ENCODE measurements around the gene PARP1. TPM values are rescaled to one million over a fixed set of nuclear protein-coding genes. Genes with fewer than 3 reads are reported as not detected.
"Not testable (repeated sequence)": the region's sequence is repeated elsewhere in the genome, so short reads cannot be mapped to it uniquely, and the experiment has no call there.

The PARP1 gene
- total RNA-seq, 1 donor from 2014 or later, result 75.8 TPM

DNA sequence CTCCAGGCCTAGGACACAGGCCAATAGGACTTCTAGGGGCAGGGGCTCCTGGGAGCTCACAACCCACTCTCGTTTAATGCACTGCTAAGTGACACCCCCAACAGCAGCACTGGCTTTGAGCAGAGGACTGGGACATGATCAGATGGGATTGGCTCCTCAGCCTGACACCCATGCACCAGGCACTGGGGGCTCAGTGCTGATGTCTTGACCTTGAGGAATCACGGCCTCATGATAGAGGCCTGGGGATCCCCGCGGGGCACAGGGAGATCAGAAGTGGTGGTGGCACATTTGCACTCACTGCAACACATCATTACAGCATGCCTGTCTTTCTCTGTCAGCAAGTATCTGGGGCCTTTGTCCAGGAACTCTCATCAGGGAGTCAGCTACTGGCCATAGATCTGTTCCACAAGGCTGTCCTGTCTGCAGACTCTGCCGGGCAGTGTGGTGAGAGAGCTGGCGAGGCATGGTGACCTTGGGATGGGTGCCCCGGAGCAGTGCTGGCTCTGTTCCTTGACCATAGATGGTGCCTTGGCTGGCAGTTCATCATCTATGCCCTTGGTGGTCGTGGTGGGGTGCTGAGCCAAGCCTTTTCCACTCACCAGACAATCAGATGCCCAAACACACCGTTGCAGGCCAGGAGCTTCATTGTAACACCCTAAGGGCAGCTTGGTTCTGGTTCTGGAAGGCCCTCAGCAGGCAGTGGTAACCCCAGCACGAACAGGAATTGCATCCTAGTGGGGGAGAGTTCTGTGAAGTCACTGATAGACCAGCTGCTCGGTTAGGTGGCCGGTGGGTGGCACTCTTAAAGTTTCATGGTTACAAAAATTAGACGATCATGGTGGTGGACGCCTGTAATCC, 22.2 kb upstream of the PARP1 start:
- no peak for DNase-seq (ENCODE audit: low spot score)

DNA sequence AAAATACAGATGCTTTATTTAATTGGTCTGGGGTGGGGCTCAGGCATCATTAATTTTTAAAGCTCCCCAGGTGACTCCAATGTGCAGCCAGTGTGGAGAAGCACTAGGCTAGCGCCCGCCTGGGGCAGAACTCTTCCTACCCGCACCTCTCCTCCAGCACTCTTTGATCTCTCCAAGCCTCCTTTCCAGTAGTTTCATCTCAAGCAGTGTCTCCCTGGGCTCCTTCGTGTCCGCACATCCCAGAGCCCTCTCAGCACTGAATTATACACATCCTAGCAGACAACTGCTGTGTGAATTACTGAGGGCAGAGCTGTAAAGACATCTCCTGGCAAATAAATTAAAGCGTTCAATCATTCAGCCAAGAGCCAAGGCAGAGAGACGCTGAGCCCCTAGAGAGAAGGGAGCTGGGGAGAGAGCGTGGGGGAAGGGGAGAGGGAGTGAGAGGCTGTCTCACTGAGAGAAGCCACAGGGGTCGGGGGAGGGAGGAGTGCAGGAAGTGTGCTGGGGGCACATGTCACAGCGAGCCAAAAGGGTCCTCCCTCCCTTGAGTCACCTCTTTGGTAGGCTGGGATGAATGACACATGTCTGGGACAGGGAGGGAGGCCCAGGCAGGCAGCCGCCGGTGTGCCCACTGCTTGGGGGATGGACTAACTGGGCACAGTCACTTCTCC, 21.0 kb upstream of the PARP1 start:
- no peak for DNase-seq (ENCODE audit: low spot score)

DNA sequence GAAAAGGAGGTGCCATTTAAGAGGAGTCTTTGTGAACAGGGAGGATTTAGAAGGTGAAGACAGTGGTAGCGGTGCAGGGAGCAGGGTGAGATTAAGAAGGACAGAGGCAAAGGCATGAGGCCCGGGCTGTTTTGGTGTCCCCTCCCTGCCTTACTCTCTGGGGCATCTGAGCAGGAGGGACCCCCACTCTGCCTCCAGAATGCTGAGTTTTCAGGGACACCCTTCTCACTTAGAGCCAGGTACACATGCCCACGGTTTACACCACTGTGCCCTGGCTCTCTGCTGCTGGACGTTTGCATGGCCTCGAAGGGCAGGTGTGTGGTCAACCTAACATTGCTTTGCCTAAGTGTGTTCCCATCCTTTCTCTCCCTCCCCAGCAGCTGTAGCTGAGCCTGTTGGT, 20.5 kb upstream of the PARP1 start:
- DNase-seq (ENCODE audit: low spot score), result no peak

DNA sequence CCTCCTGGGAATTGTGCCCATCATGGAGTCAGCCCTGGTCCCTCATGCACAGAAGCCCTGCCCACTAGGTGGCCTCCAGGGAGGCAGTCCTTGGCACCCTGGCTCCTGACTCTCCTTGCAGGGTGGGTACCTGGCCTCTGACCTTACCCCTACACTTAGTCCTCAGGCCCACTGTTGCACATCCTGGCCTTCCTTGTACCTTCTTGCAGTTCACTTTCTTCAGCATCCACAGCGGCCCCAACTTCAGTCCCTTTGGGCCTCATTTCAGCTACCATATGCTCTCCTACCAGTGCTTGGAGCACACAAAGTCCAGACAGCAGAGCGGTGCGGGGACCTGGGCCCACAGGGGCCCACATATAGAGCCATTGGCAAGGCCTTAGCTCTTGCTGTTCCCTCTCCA, 19.2 kb upstream of the PARP1 start:
- DNase-seq (ENCODE audit: low spot score), result no peak

DNA sequence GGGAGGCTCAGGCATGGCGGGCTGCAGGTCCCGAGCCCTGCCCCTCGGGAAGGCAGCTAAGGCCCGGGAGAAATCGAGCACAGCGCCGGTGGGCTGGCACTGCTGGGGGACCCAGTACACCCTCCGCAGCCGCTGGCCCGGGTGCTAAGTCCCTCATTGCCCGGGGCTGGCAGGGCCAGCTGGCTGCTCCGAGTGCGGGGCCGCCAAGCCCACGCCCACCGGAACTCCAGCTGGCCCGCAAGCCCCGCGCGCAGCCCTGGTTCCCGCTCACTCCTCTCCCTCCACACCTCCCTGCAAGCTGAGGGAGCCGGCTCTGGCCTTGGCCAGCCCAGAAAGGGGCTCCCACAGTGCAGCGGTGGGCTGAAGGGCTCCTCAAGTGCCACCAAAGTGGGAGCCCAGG, 18.5 kb upstream of the PARP1 start:
- DNase-seq (ENCODE audit: low spot score), result not testable (repeated sequence)

DNA sequence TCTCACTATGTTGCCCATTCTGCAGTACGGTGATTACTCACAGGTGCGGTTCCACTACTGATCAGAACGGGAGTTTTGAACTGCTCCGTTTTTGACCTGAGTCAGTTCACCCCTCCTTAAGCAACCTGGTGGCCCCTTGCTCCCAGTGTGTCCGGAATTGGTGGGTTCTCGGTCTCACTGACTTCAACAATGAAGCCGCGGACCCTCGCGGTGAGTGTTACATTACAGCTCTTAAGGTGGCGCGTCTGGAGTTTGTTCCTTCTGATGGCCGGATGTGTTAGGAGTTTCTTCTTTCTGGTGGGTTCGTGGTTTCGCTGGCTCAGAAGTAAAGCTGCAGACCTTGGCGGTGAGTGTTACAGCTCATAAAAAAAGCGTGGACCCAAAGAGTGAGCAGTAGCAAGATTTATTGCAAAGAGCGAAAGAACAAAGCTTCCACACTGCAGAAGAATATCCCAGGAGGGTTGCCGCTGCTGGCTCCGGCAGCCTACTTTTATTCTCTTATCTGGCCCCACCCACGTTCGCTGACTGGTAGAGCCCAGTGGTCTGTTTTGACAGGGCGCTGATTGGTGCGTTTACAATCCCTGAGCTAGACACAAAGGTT, 17.6 kb upstream of the PARP1 start:
- DNase-seq (ENCODE audit: low spot score), result no peak

DNA sequence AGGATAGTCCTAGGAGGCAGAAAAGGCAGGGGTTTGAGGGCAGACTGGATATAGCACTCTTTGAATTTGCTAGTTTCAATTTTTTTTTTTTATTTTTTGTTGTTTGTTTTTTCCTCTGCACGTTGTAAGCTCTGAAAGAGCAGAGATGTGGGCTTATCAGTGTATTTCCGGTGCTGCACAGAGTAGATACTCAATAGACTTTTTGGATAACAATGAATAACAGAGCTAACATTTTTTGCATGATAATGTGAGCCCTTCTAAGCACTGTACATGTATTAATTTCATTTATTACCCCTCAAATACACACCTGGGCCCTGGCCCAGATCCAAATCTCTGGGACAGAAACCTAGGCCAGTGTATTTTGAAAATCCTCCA, 17.1 kb upstream of the PARP1 start:
- no peak for DNase-seq (ENCODE audit: low spot score)

DNA sequence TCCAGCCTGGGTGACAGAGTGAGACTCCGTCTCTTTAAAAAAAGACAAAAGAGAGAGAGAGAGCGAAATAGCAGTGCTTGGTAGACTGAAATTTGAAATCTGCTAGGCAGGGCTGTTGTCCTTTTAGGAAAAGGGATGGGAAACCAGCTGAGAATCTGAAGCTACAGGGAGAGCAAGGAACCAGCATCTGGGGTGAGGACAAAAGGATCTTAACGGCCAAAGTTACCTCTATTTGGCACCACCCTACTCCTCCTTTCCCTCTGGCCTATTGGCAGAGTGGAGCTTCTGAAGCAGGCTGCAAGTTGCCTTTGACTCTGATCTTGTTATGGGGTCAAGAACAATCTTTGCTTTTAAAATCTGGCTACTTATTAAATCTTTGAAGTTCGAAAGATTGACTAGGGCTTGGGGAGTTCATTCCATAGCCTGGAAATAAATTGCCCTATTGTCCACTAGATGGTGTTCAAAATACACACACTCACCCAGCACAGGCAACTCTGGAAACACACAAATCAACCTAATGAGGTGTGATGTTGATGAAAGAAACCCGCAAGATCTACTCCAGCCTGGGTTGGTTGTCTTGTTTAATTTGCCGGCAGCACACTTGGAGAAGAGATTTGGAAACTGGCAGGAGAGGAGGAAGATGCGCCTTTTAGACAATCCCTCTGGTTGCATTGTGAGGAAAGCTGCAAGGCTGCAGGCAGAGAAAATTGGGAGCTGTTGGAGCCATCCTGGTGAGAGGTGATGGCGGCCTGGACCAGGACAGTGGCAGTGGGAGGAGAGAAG, 16.5 kb upstream of the PARP1 start:
- DNase-seq (ENCODE audit: low spot score), result no peak

DNA sequence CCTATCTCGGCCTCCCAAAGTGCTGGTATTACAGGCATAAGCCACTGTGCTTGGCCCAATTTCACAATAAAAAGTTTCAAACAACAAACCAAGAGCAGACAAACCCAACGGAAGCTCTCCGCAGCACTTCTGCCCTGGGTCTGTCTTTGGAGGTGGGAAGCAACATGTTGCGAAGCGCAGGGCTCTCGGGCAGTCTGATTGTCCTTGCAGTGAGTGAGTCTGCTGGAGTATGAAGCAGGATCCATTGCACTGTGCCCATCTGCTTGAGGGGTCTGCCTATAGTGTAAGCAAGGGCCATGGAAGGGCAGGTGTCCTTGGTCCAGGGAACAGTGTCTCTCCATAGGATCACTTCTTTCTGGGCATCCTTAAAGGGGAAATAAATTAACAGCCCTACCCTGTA, 14.6 kb upstream of the PARP1 start:
- no peak for DNase-seq (ENCODE audit: low spot score)

DNA sequence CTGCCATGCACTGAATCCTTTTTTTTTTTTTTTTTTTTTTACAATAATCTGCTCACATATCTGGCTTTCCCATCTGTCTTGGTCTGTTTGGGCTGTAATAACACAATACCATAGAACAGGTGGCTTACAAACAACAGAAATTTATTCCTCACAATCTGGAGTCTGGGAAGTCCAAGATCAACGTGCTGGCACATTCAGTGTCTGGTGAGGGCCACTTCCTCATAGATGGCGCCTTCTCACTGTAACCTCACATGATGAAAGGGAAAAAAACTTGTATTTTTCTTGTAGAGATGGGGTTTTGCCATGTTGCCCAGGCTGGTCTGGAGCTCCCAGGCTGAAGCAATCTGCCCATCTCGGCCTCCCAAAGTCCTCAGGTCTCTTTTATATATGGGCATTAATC, 13.0 kb upstream of the PARP1 start:
- no peak for DNase-seq (ENCODE audit: low spot score)

DNA sequence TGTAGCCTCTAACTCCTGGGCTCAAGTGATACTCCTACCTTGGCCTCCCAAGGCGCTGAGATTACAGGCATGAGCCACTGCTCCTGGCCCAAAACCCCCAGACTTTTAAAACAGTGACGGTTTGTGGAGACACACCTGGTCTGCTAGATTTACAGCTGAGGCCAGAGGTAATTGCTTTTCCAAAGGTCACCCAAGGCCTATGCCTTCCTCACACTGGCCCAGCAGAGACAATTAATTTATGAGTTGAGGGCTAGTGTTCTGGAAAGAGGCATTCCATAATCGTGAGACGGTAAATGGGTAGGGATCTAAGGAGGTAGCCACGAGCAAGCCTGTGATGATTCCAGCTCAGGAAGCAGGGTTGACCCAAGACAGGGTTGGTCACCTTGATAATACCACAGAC, 12.4 kb upstream of the PARP1 start:
- DNase-seq (ENCODE audit: low spot score), result no peak

DNA sequence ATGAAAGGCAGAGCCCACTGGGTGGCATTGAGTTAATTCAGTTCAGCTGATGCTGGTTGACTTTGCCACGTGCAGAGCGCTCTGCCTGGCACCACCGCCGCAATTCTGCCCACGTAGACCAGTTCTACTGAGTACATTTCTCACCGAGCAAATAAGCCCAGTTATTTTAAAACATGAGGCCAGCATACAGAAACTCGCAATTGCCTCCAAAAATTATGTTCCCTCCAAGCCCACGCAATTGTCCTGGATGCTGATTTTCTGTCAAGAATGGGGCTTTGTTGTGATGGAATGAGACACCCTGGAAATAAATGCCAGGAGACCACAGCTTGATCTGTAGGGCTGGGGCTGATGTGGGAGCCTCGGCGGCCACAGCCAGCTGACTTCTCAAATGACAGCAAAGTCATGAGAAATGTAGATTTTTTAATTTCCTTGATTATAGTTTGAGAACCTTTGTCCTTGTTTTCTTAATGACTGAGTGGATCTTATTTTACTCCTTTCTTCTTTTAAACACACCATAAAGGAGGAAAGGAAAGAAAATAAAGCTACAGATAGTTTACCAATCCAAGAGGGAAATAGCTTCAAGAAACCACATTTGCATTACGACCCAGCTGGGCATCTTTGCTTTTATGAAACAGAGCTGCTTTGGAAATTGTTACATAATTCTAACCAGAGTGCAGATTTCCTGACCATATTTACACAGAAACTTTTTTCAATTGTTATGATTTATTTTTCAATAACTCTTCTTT, 11.6 kb upstream of the PARP1 start:
- DNase-seq (ENCODE audit: low spot score), result no peak

DNA sequence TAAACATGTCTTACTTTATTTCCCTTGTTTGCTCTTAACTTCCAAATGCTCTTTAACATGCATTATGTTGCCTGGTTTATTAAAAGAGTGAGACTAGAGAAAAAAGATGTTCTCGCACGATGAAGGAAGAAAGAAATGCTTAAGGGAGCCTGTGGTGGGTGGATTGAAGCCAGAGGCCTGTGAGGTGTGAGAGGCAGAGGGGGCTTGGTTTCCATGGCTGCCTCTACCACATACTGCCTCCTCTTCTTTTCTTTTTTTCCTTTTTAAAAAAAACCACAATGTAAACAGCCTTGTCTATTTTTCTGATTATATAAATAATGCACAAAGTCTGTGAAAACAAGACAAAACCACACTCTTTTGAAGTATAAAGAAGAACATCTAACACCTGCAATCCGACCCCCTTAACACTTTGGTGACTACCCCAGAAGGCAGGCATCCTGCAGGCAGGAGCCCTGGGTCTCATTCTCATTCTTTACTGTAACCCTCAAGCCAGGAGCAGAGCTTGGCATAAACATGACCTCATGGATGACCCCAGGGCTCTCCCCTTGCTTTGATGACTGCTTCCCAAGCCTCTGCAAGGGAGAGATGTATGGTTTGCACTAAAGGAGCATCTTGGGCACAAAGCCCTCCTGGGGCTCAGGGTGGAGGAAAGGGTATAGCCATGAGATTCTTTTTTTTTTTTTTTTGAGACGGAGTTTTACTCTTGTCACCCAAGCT, 10.1 kb upstream of the PARP1 start:
- DNase-seq (ENCODE audit: low spot score), result no peak

DNA sequence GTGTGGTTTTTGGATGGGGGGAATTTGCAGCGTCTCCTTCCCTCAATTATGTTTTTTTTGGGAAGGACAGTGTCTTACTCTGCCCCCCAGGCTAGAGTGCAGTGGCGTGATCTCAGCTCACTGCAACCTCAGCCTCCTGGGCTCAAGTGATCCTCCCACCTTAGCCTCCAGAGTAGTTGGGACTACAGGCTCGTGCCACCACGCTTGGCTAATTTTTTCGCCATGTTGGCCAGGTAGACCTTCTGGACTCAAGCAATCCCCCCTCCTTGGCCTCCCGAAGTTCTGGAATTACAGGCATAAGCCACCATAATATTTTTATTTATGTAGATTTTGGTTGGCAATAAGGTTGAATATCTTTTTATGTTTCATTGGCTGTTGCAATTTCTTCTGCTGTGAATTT, 9.5 kb upstream of the PARP1 start:
- no peak for DNase-seq (ENCODE audit: low spot score)

DNA sequence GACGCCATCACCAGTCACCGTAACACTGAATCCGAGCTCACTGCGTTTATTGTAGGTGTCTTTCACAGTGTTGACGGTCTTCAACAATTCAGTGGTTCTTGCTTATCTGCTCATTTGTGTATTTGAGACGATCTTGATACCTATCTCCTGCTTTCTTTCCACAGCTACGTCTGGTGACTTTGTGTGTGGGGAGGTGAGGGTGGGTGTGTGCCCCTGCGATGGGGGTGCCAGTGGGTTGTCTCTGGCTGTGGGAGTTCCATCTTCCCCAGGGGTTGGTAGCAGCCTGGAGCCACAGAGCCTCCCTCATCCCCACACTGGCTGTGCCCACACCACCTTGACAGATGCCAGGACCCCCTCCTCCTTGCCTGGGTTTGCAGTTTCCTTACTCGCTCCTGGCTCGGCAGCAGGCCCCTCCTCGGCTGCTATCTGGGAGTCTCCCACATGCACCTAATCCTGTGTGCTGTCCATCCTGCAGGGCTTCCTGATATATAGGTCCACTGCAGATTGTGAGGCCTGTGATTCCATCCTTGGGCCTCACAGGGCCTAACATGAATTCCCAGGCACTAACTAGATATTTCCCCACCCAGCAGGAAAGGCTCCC, 6.3 kb upstream of the PARP1 start:
- no peak for DNase-seq (ENCODE audit: low spot score)

DNA sequence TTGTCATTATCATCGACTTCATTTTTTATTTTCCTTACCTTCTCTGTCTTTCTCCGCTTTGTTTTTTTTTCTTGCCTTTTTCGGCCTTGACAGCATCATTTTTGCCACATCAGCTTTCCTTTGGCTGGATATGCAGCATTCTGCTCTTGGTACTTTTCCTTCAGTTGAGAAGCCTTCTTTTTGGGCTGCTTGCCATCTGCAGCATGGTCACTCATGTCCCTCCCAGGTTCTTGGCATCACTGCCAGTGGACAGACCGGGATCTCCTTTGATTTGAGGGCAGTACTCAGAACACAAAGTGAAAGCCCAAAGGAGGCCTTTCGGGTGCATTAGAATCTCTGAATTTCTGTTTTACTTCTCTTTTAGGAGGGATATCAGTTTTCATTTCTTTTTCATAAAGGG, 3.7 kb upstream of the PARP1 start:
- no peak for DNase-seq (ENCODE audit: low spot score)

DNA sequence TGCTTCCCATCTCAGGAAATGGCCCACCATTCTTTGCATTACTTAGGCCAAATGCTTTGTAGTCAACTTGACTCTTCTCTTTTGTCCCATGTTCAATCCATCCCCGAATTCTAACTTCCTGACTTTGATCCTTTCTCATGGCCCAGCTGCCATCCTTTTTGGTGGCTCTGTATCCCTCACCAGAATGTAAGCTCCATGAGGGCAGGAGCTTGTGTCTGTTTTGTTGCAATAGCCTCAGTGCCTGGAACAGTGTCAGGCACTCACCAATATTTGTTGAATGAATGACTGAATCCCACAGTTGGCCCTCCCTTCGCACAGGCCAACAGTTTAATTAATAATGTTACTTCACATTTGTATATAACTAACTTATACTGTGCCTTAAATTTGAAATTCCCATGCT, 3.1 kb upstream of the PARP1 start:
- DNase-seq (ENCODE audit: low spot score), result no peak

DNA sequence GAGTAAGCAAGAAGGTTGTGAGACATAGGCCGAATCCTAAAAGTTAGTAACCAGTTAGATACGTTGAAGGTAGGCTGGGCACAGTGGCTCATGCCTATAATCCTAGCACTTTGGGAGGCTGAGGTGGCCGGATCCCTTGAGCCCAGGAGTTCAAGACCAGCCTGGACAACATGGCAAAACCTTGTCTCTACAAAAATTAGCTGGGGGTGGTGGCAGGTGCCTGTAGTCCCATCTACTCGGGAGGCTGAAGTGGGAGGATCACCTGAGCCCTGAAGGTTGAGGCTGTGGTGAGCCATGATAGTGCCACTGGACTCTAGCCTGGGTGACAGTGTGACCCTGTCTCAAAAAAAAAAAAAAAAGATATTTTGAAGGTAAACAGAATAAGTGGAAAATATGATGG, 1.5 kb upstream of the PARP1 start:
- no peak for DNase-seq (ENCODE audit: low spot score)

DNA sequence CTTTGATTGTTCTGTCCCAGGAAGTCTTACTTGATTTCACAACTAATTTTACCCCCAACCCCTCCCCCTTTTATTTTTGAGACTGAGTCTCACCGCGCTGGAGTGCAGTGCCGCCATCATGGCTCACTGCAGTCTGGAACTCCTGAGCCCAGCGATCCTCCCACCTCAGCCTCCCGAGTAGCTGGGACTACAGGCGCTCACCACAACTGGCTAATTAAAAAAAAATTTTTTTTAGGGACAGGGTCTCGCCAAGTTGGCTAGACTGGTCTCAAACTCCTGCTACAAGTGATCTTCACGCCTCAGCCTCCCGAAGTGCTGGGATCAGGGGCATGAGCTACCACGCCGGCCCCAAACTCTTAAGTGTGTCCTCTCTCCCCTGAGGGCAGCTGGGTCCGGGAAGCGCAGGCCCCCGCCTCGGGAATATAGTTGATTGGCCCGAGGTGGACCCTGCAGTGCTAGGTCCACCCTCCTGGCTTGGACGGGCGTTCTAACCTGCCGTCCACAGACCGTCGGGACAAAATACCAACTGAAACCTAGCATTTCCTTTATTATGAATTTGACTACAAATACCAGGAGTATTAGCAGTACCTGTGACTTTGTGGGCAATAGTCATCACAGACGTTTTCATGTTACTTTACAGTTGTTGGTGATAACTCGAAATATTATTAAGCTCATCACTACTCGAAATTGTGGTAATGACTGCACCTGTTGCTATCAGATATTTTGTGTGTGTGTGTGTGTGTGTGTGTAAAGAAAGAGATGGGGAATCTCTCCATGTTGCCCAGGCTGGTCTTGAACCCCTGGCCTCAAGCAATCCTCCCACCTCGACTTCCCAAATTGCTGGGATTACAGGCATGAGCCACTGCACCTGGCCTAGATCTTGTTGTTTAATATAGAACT, 642 bp upstream of the PARP1 start:
- DNase-seq (ENCODE audit: low spot score), result no peak

DNA sequence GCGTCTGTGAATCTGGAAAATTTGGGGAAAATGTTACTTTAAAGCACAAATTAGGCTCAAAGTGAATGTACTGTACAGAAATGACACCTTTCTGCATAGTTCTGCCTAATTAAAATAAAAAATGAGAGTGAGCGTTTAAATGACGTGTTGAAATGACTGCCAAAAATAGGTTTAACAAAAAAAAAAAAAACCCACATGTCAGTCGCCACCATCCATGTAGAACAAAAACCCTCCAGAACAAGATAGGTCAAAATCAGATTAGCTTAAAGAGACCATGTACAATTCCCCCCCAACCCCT, 745 bp downstream of the PARP1 start:
- DNase-seq (ENCODE audit: low spot score), result no peak
